Left cardiac atrium (tissue), 4 donors: Measurements from ENCODE around the gene PDE6C. TPM values are rescaled to one million over a fixed set of nuclear protein-coding genes. Genes with fewer than 3 reads are reported as not detected.

Source experiments
- ATAC-seq, 2 donors: fragments of 200-7000 bp; cut with Tn5 transposase; one replicate each; pipeline ENCODE4 v1.9.1; 2020; ENCODE audit warnings: mild to moderate bottlenecking in 2 of 2, moderate library complexity in 2 of 2
- DNase-seq: peaks from one replicate; pipeline ENCODE4 v3.0.0-alpha.2; 2020
- intact Hi-C, 2 donors: fragments of 100-400 bp; cut with DNase I; formaldehyde crosslinking; loops; one replicate each; pipeline versions ENCODE4 v1.14.1 to v1.15.1; 2022 to 2023
- long read RNA-seq: library from polyadenylated mRNA; unstranded; transcript quantifications from one replicate; pipeline ENCODE4 v2.0.0, GENCODE V29; 2021
- total RNA-seq, 2 donors: library from RNA; stranded (reverse); fragmentation: NEBNext Ultra II Directional; extraction: Animal tissue kit (Norgen Biotek cat#: 25700); gene quantifications; one replicate each; pipeline ENCODE4 v1.2.1, GENCODE V29; 2021
- donor health status: DM: no; HTN: yes; CAD: no.
- donor health status: DM: no; HTN: yes; CAD: no; lungs with severe emphysema.
- donor health status: DM: yes; HTN: yes; CAD: no.
- donor health status: Dilated cardiomyopathy.

The PDE6C gene
- total RNA-seq = not detected
- long read RNA-seq = 0 reads

DNA sequence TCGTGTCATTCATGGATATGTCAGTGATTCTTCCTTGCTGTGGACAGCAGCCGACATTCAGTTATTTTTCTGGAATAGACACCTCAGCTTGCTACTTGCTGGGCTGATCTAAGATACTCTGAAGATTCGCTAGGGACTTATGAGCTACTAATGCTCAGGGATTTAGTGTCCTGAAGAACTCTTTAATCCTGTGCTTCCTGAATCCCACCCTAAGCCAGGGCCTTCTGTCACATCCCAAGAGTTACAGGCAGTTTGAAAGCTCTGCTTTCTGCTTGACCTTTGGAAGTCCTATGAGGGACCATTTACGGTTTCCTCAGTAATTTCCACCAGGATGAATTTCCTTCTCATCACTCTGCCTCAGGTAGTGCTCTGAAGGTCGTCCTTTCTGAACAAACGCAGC, at the start of gene PDE6C:
Gene PDE6C, plus strand, starts transcription at position 227 of the 400 bp plus-strand sequence. CDS start 189 bp downstream, outside the sequence.
- intact Hi-C loops = no loop called here
- DNase-seq (no peak), ATAC-seq (no peak)

DNA sequence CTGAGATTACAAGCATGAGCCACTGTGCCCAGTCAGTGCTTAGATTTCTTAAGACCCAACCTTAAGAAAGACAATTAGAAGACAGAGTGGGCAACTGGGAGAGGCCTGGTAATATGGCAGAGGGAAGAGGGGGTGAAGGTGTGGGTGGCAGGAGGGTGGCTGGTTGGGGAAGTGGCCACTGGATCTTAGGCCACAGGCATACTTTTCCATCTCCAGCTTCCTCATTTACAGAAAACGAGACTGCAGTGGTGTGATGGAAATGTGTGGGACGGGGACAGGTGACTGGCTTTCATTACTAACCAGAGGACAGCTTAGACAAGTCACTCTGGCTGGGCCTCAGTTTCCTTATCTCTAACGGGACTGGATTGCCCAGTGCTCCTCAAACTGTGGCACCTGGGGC, 46.9 kb upstream of the PDE6C start:
- DNase-seq (no peak), ATAC-seq (peak in 1 of 2 donors; percentile 10)
- intact Hi-C loops = no loop called here

DNA sequence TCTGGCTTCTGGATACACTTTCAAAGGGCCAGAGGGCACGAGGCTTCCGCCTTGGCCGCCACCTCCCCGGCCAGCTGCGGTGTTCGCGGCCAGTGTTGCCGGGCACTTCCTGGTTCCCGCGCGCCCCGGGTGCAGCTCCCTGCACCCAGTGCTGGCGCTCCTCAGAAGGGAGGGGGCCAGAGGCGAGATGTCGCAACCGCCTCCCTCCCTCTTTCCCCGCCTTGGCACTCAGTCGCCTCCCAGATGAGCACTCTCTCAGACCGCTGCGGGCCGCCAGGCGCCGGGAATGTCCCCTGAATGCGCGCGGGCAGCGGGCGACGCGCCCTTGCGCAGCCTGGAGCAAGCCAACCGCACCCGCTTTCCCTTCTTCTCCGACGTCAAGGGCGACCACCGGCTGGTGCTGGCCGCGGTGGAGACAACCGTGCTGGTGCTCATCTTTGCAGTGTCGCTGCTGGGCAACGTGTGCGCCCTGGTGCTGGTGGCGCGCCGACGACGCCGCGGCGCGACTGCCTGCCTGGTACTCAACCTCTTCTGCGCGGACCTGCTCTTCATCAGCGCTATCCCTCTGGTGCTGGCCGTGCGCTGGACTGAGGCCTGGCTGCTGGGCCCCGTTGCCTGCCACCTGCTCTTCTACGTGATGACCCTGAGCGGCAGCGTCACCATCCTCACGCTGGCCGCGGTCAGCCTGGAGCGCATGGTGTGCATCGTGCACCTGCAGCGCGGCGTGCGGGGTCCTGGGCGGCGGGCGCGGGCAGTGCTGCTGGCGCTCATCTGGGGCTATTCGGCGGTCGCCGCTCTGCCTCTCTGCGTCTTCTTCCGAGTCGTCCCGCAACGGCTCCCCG, 45.7 kb upstream of the PDE6C start, which contains the start of gene FFAR4:
Gene FFAR4, plus strand, starts transcription at position 231 of the 842 bp plus-strand sequence. Its CDS starts 56 bp downstream, at position 287.
- intact Hi-C loops = no loop called here
- DNase-seq = peak; percentile 34
- ATAC-seq = peak; percentile 88

DNA sequence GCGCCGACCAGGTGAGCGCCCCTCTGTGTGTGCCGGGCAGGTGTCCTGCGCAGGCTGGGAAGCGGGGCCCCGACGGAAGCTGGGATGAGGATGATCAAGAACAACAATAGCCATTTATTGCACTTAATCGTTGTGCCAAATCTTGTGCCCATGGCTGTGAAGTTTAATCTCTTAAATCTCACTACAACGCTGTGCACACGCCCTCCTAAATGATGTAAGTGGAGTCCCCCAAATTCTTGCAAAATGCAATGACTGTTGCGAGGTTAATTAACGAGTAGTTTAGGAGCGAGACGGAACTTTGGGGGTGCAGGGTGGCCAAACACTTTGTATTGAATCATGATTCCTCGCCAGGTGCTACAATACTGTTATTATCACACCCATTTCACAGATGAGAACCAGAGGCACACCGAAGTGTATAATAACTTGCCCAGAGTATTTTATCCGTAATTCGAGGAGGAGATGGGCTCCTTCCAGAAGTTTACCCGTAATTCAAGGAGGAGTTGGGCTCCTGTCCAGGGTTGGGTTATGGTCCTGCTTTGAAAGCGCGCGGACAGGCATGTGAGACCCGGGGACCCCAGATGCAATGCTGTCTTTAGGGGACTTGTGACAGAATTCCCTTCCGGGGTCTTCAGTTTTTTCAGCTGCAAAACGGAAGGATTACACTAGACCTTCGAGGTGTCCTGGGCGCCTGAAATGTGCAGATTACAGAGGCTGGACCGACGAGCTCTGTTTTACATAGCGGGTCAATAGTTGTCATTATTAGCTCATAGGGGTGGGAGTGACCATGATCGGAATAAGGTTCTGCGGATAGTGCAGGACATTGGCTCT, 44.8 kb upstream of the PDE6C start:
- ATAC-seq (peak in 1 of 2 donors; percentile 4), DNase-seq (no peak)
- intact Hi-C loops = no loop called here

DNA sequence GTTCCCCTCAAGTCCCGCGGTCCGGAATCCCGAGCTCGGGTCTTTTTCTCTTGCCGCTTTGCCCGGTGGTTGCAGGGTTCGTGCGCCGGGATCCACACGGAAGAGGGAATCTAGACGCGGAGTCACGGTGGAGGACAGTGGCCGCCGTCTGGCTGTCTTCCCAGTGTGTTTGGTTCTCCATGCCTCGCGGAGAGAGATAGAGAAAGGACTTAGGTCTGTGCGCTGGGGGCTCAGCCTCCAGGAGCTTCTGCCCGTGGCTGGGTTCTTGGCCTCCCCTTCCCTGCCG, 44.3 kb upstream of the PDE6C start:
- DNase-seq (peak; percentile 27), ATAC-seq (peak in 1 of 2 donors; percentile 21)
- intact Hi-C loops = no loop called here

DNA sequence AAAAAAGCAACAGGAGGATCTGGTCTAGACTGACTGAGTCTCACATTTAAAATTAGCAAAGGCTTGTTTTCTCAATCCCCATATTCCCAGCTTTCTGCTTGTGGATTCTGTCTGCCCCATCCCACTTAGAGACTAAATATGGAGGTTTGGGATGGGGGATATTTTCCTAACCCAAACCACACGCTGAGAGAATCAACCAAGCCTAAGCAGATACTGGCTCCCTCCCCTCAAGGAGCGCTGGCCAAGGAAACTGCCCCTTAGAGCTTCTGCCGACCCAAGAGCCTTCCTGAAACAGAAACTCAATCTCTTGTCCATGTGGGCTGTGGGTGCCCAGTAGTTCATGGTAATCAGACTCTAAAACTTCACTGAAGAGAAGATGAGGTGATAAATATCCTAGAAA, 42.0 kb upstream of the PDE6C start:
- intact Hi-C loops = no loop called here
- ATAC-seq (no peak), DNase-seq (no peak)

DNA sequence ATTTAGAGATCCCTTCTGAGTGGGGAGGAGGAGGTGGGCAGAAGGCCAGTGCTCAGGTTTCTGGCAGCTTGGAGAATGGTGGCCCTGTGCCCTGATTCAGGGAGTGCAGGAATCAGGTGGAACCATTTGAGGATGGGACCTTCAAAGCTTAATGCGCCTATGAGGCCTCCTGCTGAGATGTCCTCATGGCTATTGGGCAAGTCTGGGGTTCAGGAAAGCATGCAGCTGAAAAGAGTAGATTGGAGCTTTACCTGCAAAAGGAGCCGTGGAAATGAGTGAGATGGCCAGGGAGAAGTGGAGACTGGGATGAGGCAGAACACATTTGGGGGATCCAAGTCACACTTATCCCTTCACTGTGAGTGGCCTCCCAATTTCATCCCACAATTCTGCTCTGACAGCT, 39.7 kb upstream of the PDE6C start:
- no peak for DNase-seq
- no peak for ATAC-seq
- intact Hi-C loops = no loop called here

DNA sequence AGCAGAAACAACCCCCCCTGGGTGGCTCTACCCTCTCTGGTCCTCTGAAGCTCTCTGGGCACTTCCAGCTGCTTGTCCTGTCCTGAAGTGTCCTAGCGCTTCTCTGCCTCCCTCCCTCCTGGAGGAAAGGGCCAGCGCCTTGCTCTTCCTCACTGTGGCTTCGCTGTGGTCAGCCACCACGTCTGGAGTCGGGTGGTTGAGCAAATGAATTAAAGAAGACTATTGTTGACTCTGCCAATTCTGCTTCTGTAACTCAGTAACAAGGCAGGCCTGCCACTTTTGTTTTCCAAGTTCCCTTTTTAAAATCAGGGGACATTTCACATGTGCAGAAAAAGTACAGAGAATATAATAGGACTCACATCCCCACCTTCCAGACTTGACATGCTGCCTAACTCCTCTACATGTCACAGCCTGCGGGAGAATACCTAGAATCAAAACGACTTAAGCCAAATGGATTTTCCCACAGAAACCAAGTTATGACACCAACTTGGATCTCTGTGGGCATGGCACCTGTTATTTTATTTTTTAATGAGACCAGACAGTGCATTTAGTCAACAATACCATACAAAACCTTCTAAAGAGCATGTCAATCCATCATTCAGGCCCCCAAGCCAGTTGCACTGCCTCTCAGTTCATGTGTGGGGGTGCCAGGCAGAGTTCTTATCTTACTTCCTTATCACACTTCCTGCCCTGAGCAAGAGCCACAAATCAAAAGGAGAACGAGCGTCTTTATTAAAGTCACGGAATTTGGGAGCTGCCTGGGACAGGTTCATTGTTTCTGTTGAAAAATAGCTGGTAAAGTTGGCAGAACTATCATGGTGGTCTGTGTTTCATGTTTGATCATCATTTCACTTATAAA, 39.1 kb upstream of the PDE6C start:
- DNase-seq (no peak), ATAC-seq (peak; percentile 61 to 80)
- intact Hi-C loops = no loop called here

DNA sequence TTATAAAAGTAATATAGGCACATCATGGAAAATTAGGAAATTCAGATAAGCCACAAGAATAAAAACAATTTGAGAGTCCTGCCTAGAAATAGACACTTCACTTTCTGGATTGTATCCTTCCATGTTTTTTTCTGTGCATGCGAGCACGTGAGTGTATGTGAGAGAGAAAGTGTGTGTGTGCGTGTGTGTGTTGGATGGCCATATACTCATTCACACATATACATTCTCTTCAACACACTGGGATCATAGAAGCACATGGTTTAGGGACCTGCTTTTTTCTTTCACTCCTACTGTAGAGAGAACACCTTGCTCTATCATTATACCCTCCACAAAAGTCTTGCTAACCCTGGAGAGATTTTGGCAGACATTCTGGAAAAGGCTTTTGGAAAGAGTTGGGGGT, 38.4 kb upstream of the PDE6C start:
- no peak for ATAC-seq
- intact Hi-C loops = no loop called here

DNA sequence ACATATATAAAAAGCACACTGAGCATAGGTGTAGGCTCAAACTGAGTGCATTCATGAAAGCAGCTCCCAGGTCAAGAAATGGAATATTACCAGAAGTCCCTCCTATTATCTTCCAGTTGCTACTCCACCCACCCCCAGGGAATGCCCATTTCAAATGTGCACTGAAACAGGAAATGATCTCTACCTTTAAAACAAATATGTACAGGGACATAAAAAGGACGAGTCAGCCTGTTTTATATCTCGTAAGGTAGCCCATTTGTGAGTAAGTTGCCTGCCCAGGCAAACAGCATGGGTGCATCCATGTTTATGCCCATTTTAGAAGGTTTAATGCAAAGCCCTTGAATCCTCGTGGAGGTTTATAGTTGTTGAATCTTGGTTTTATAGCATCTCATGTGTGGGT, 35.4 kb upstream of the PDE6C start:
- no peak for DNase-seq
- intact Hi-C loops = no loop called here
- no peak for ATAC-seq

More for the DNA sequence above, 38.4 kb upstream of the PDE6C start:
- no peak for DNase-seq

DNA sequence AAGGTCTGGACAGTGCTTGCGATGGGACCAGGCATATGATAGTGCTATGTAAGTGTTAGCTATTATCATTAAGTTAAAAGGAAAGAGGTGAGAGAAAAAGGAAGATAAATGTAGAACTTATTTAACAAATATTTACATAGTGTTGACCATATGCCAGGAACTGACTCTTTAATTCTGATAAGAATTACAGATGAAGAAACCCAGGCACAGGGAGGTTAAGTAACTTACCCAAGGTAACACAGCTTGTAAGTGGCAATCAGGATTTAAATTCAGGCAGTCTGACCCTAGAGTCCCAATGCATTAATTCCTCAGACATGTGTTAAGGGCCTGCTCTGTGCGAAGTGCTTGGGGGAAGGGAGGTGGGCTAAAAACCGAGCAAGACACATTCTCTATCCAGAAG, 34.8 kb upstream of the PDE6C start:
- no peak for DNase-seq
- no peak for ATAC-seq
- intact Hi-C loops = no loop called here

DNA sequence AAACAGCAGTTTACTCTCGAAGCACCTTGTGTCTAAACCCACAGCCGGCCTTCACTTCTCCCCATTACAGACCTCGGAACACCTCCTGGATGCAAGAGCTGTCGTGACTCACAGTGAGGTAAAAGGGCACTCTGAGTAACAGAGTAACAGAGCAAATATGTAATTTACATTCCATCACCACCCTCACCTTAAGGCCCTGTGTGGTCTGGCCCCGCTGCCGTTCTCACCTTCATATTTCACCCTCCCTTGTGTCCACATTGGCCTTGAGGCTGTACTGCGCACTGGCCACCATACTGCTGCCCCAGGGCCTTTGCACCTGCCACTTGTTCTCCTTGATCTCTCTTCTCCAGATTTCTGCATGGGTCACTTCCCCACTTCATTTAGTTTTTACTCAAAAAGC, 33.2 kb upstream of the PDE6C start:
- no peak for ATAC-seq
- intact Hi-C loops = no loop called here
- no peak for DNase-seq

DNA sequence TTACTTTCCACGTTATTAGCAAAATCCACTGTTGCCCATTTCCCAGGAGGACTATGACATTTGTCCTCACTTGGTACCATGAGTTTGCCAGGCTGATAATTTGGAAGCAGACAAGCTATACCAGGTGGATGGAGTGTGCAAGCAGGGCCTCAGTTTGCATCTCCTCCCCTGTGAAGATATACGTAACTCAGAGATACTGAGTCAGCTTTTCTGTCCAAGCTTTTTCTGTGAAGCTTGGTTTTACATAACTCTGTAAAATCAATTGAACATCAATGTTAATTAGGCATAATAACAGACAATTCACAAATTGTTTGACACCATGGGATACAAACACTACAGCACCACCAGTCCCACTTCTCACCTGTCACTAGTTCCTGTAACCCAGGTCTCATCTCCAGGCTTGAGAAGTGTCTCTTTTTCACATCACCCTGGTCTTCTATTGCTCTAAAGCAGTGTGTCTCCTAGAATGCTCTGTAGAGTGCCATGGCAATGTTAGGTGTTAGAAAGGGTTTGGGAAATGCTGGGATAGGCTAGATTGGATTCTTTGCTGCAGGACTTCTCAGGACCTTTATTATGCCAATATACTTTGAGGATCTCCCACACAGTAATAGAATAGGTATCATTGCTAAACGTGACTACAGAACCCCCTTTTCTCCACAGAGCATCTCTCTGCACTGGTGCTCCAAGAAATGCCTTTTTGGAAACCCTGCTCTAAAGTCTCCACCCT, 32.2 kb upstream of the PDE6C start:
- DNase-seq (no peak), ATAC-seq (no peak)
- intact Hi-C loops = no loop called here

DNA sequence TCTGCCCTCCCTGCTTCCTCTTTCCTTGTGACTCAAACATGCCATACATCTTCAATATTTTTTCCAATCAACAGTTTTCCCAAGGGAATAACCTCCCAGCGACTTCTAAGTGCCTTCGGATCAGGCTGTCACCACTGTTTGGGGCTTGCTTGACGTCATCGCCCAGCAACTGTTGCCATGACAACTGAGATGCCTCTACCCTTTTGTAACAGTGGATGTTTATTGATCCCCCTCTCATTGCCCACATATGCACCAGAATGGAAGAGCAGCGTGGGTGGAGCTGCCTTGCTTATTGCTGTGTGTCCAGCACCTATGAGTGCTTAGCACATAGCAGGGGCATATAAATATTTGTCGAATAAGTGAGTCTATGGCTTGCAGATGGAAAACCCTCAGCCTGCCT, 31.5 kb upstream of the PDE6C start:
- intact Hi-C loops = no loop called here
- DNase-seq (no peak), ATAC-seq (no peak)

DNA sequence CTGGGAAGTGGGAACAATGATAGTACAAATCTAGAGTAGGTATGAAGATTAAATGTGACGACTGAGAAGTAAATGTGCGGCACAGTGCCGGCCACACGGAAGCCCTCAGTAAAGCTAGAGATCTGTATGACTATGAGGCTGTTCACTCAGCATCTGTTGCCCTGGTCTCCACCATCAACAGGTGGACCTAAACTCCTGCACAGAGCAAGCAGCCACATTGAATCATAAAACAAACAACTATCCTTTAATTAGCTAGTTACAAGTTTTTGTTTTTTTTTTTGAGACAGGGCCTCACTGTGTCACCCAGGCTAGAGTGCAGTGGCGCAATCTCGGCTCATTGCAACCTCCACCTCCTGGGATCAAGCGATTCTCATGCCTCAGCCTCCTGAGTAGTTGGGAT, 27.9 kb upstream of the PDE6C start:
- DNase-seq = no peak
- no peak for ATAC-seq
- intact Hi-C loops = no loop called here

DNA sequence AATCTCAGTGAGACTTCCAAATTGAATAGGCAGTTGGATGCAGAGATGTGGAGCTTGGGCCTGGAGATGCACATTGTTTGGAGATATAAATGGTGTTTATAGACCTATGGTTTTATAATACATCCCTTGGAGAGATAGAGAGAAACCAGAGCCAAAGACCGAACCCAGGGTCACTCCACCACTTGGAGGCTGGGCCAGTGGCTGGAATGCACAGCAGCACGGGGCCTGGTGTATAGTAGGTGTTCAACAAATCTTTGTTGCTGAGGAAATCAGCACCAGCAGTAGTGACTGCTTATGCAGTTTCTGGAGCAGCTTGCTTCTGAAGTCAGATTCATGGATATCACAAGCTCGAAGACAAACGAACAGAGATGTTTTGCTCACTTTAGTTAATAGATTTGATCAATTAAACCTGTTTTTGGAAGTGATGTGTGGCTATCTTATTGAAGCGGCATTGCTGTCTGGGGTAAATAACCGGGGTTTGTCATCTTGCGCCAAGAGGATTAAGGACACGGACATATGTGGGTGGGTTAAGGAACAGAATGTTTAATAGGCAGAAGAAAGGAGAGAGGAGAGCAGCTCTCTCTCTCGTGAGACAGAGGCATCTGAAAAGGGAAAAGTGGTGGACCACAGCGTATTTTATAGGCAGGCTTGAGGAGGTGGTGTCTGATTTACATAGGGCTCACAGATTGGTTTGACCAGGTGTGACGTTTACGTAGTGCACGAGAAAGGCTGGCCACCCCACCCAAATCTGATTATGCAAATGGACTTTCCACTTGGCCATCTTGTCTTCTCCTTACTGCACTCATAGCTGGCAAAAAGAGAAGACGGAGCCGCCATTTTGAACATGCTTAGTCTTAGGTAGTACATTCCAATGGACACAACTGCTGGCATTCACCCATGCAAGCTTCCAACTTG, 22.4 kb upstream of the PDE6C start:
- no peak for DNase-seq
- ATAC-seq = peak in 1 of 2 donors; percentile 10
- intact Hi-C loops = no loop called here

DNA sequence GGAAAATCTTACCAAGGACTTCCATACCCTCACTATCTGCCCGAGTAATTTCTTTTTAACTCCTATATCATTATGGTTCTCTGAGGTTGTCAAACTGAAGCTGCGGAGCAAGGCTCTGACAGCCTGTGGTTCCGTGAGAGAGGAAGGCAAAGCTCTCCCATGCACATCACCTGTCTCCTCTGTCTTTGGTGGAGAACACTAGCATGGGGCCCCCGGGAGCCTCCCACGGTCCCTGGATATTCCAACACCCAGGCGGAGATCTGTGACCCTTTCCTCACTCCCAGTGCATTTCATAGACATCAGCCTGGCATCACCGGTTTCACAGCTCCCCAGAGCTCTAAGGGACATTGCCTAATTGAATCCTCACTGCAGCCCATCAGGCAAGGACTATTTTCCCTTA, 21.7 kb upstream of the PDE6C start:
- no peak for DNase-seq
- ATAC-seq = peak in 1 of 2 donors; percentile 27
- intact Hi-C loops = no loop called here
